ENCODE measurements around the gene AP1G2.

- TF ChIP-seq MEF2A (IDR thresholded peaks at IDR 0.05; ENCODE audit: borderline replicate concordance, low read depth) (no peak), REST (IDR thresholded peaks at IDR 0.05; ENCODE audit: low read depth, low read length) (no peak)
Measured at GRCh38 chr14:23555533-23555881, 12.1 kb downstream of the AP1G2 start.
